ENCODE measurements around the gene IER2. TPM values are rescaled to one million over a fixed set of nuclear protein-coding genes. Genes with fewer than 3 reads are reported as not detected.

The IER2 gene
- total RNA-seq, 4 donors from 2014 or later = 15.4 to 19.1 (median 16.7) TPM

- intact Hi-C loops (cut with DNase I; ENCODE audit: low total_unique reads) = no loop called here
These were observed 9.5 kb downstream of the IER2 start for GRCh38 chr19:13159713-13160112.

GRCh38 chr19:13160557-13160956 lies 10.3 kb downstream of the IER2 start:
- no peak for DNase-seq
- Histone ChIP-seq H3K27ac (no peak overlapping the region), H3K4me1 (peaks cover 23 to 26% of the 10 kb centered on the region in 2 donors), H3K4me3 (no peak overlapping the region), H3K27me3 (peaks cover 0 to 5% (median 4%) of the 10 kb centered on the region in 3 donors), H3K36me3 (no peaks in the 10 kb centered on the region), H3K9me3 (no peaks in the 10 kb centered on the region)
- no peak for TF ChIP-seq POLR2A (IDR thresholded peaks at IDR 0.05)
- TF ChIP-seq, protein P1, sequence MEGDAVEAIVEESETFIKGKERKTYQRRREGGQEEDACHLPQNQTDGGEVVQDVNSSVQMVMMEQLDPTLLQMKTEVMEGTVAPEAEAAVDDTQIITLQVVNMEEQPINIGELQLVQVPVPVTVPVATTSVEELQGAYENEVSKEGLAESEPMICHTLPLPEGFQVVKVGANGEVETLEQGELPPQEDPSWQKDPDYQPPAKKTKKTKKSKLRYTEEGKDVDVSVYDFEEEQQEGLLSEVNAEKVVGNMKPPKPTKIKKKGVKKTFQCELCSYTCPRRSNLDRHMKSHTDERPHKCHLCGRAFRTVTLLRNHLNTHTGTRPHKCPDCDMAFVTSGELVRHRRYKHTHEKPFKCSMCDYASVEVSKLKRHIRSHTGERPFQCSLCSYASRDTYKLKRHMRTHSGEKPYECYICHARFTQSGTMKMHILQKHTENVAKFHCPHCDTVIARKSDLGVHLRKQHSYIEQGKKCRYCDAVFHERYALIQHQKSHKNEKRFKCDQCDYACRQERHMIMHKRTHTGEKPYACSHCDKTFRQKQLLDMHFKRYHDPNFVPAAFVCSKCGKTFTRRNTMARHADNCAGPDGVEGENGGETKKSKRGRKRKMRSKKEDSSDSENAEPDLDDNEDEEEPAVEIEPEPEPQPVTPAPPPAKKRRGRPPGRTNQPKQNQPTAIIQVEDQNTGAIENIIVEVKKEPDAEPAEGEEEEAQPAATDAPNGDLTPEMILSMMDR (IDR thresholded peaks at IDR 0.05 in 4 of 5, conservative IDR thresholded peaks at IDR 0.05 in 1 of 5) = no peak
- in situ Hi-C loops (cut with MboI; ENCODE audit: low sequenced_read_pairs in 4 of 4) (no loop called here), intact Hi-C loops (cut with DNase I; ENCODE audit: low total_unique reads) (no loop called here)
- no peak for ATAC-seq

More at GRCh38 chr19:13159713-13160112, 9.5 kb downstream of the IER2 start:
- in situ Hi-C loops (cut with MboI; ENCODE audit: low sequenced_read_pairs in 4 of 4) = no loop called here
- Histone ChIP-seq H3K27me3 (peaks cover 0 to 11% (median 11%) of the 10 kb centered on the region in 3 donors), H3K4me1 (peaks cover 22 to 32% of the 10 kb centered on the region in 2 donors), H3K27ac (no peak overlapping the region), H3K36me3 (no peaks in the 10 kb centered on the region), H3K9me3 (no peaks in the 10 kb centered on the region), H3K4me3 (no peak overlapping the region)
- DNase-seq (no peak), ATAC-seq (no peak)
- TF ChIP-seq POLR2A (IDR thresholded peaks at IDR 0.05) = no peak

- intact Hi-C loops (cut with DNase I; ENCODE audit: low total_unique reads) (loop anchor here (1.0 kb wide), 1 partner anchor 45 kb away; the partner anchor contains the start of gene NACC1), in situ Hi-C loops (cut with MboI; ENCODE audit: low sequenced_read_pairs in 4 of 4) (no loop called here)
- DNase-seq = peak; percentile 95 to 97
- peak overlapping the region; percentile 80 to 89 (median 88) for H3K27ac ChIP-seq
- H3K4me1 ChIP-seq = peaks cover 14 to 26% of the 10 kb centered on the region in 2 donors
- no peaks in the 10 kb centered on the region for H3K27me3 ChIP-seq
- no peaks in the 10 kb centered on the region for H3K36me3 ChIP-seq
- peak; percentile 95 to 96 for ATAC-seq
- peak; percentile 38 to 57 for TF ChIP-seq POLR2A (IDR thresholded peaks at IDR 0.05)
- TF ChIP-seq, protein P1 (IDR thresholded peaks at IDR 0.05 in 4 of 5, conservative IDR thresholded peaks at IDR 0.05 in 1 of 5) = no peak
- peak overlapping the region; percentile 52 to 65 (median 60) for H3K4me3 ChIP-seq
- H3K9me3 ChIP-seq = no peaks in the 10 kb centered on the region
These were observed 12.8 kb downstream of the IER2 start for GRCh38 chr19:13162724-13163608.

- intact Hi-C loops (cut with DNase I; ENCODE audit: low total_unique reads) (loop anchor here (1.0 kb wide), 1 partner anchor 45 kb away; the partner anchor contains the start of gene NACC1), in situ Hi-C loops (cut with MboI; ENCODE audit: low sequenced_read_pairs in 4 of 4) (no loop called here)
- no peaks in the 10 kb centered on the region for H3K36me3 ChIP-seq
- peak overlapping the region; percentile 52 to 65 (median 60) for H3K4me3 ChIP-seq
- H3K4me1 ChIP-seq = peaks cover 14 to 26% of the 10 kb centered on the region in 2 donors
- no peaks in the 10 kb centered on the region for H3K9me3 ChIP-seq
- H3K27me3 ChIP-seq = no peaks in the 10 kb centered on the region
- no peak for TF ChIP-seq POLR2A (IDR thresholded peaks at IDR 0.05)
- TF ChIP-seq, protein P1 (IDR thresholded peaks at IDR 0.05 in 4 of 5, conservative IDR thresholded peaks at IDR 0.05 in 1 of 5) = no peak
- peak overlapping the region; percentile 80 to 89 (median 88) for H3K27ac ChIP-seq
- ATAC-seq (peak; percentile 25 to 37), DNase-seq (peak; percentile 42 to 54)
These were observed 13.6 kb downstream of the IER2 start for GRCh38 chr19:13163609-13164342.
